ENCODE data around the gene DDN. TPM values are rescaled to one million over a fixed set of nuclear protein-coding genes. Genes with fewer than 3 reads are reported as not detected.

Gene DDN
- total and polyA plus RNA-seq, 10 of the 15 experiments (the other 5 are each of a cell fraction or from before 2014, with no cell fraction given) = 0.10 to 13.4 (median 3.7) TPM

DNA sequence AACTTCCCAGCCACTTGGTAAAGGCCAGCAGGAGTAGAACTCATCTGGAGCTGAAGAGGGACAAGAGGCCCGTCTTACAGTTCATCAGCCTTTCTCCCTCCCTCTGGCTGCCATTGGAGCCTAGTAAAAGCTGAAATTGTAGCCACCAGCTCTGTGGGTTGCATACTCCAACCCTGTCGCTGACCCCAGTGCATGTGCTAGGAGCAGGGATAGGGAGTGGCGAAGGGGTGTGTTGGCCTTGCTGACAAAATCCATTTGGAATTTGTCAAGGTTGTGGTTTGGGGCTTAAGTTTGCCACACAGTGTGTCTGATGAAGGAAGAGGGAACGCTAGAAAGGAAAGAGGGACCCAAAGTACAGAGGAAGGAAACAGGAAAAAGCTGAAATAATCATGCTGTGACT is 37.8 kb downstream of the DDN start (continued):
- TF ChIP-seq CUX1 (IDR thresholded peaks at IDR 0.05; ENCODE audit: insufficient replicate concordance, low read depth, low read length) = no peak
- TF ChIP-seq TCF7 (IDR thresholded peaks at IDR 0.05; ENCODE audit: borderline replicate concordance) = no peak

DNA sequence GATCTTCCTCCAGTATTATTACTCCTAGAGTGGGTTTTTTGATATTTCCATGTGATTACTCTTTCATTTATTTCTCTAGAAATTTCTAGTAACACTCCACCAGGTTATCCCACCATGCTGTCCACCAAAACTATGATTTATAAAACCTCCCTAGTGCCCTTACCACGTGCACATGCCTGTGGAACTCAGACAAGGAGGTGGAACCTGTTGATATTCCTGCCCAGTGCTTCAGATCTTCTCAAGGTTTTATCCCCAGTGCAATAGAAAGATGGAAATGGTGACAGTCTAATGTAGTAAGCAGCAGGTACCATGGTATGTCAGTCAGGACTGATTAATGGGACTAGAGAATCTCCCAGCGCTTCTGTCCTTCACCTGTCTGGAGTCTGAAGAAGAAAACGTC is 38.3 kb downstream of the DDN start:
- ChIA-PET CTCF (interaction anchor here (0.9 to 3.0 kb wide), 3 partner anchors 8 to 27 kb away, joined by 3 to 10 read pairs (median 4); no protein-coding TSS in a partner anchor), RAD21 (ENCODE audit: unreplicated experiment) (no interaction called here), SMC1A (ENCODE audit: uncharacterized antibody, unreplicated experiment) (interaction anchor here (0.7 to 1.9 kb wide), 2 partner anchors 8 to 15 kb away, joined by 3 to 6 read pairs; no protein-coding TSS in a partner anchor), POLR2A (interaction anchor here (0.6 to 1.6 kb wide), 2 partner anchors 37 to 111 kb away, joined by 3 to 4 read pairs; no protein-coding TSS in a partner anchor)
- intact Hi-C loops (cut with micrococcal nuclease; ENCODE audit: unreplicated experiment) (no loop called here), in situ Hi-C loops (cut with MboI) (no loop called here)
- 43% methylated on average over 3 of the region's 3 CpGs for WGBS (ENCODE audit: insufficient coverage, insufficient replicate concordance, low lambda C conversion rate, missing lambda C conversion rate)
- H3K36me3 ChIP-seq (ENCODE audit: control insufficient read depth in 2 of 2, insufficient read depth in 2 of 2, low read length in 1 of 2) = no peaks in the 10 kb centered on the region
- no peak overlapping the region for H3K4me3 ChIP-seq
- no peak overlapping the region for H3K27ac ChIP-seq (ENCODE audit: control insufficient read depth, insufficient read depth)
- no TSS peak for BruUV-seq (replicated peaks)
- FAIRE-seq (no peak), ATAC-seq (no peak), DNase-seq (ENCODE audit: low read depth, low spot score) (no peak)
- H3K79me2 ChIP-seq (ENCODE audit: control insufficient read depth, insufficient read depth, low read length) = peaks cover 14% of the 10 kb centered on the region
- H3K9ac ChIP-seq (ENCODE audit: control insufficient read depth, insufficient read depth, low read length) = no peak overlapping the region
- peaks cover 7% of the 10 kb centered on the region for H3K4me1 ChIP-seq (ENCODE audit: control insufficient read depth, insufficient read depth, low read length)
- no peaks in the 10 kb centered on the region for H4K20me1 ChIP-seq (ENCODE audit: control insufficient read depth, insufficient read depth)
- no peaks in the 10 kb centered on the region; a peak in 1 of 4 replicates for H3K27me3 ChIP-seq (replicated peaks in 1 of 2; ENCODE audit: control insufficient read depth in 2 of 2, insufficient read depth in 2 of 2, low read length in 1 of 2)
- no peaks in the 10 kb centered on the region for H3K9me3 ChIP-seq (replicated peaks; ENCODE audit: control insufficient read depth, insufficient read depth, low read length)
- H2AFZ ChIP-seq (ENCODE audit: control insufficient read depth, low read depth, low read length) = no peak overlapping the region
- H3K4me2 ChIP-seq (ENCODE audit: control insufficient read depth, insufficient read depth) = no peak overlapping the region
- TF ChIP-seq HCFC1 (IDR thresholded peaks at IDR 0.05; ENCODE audit: low read length) (no peak), CEBPB (IDR thresholded peaks at IDR 0.05; ENCODE audit: borderline replicate concordance in 1 of 2, low read depth in 2 of 2, low read length in 2 of 2) (no peak), ZBTB33 (IDR thresholded peaks at IDR 0.05) (no peak), RAD51 (IDR thresholded peaks at IDR 0.05) (no peak), NR2C2 (IDR thresholded peaks at IDR 0.05; ENCODE audit: borderline replicate concordance, control insufficient read depth, insufficient read length, low read depth) (no peak), MTA3 (IDR thresholded peaks at IDR 0.05; ENCODE audit: borderline replicate concordance, low read length) (no peak), USF2 (IDR thresholded peaks at IDR 0.05; ENCODE audit: borderline replicate concordance, low read depth, low read length) (no peak)

Data from GM12878 (cell line).